ENCODE results near the gene GATD1. TPM values are rescaled to one million over a fixed set of nuclear protein-coding genes. Genes with fewer than 3 reads are reported as not detected.

Gene GATD1
- total RNA-seq, 4 donors from 2014 or later, result 3.5 to 10.6 (median 9.4) TPM

GRCh38 chr11:729492-730074 is 47.7 kb downstream of the GATD1 start:
- ATAC-seq (no peak), DNase-seq (no peak)
- Histone ChIP-seq H3K4me1 (peaks cover 0 to 19% of the 10 kb centered on the region in 2 donors), H3K36me3 (no peaks in the 10 kb centered on the region), H3K27me3 (peaks cover 23 to 28% (median 26%) of the 10 kb centered on the region in 3 donors), H3K9me3 (no peaks in the 10 kb centered on the region), H3K27ac (no peak overlapping the region), H3K4me3 (no peak overlapping the region)
- TF ChIP-seq, protein P1, sequence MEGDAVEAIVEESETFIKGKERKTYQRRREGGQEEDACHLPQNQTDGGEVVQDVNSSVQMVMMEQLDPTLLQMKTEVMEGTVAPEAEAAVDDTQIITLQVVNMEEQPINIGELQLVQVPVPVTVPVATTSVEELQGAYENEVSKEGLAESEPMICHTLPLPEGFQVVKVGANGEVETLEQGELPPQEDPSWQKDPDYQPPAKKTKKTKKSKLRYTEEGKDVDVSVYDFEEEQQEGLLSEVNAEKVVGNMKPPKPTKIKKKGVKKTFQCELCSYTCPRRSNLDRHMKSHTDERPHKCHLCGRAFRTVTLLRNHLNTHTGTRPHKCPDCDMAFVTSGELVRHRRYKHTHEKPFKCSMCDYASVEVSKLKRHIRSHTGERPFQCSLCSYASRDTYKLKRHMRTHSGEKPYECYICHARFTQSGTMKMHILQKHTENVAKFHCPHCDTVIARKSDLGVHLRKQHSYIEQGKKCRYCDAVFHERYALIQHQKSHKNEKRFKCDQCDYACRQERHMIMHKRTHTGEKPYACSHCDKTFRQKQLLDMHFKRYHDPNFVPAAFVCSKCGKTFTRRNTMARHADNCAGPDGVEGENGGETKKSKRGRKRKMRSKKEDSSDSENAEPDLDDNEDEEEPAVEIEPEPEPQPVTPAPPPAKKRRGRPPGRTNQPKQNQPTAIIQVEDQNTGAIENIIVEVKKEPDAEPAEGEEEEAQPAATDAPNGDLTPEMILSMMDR (IDR thresholded peaks at IDR 0.05 in 4 of 5, conservative IDR thresholded peaks at IDR 0.05 in 1 of 5), result no peak
- no peak for TF ChIP-seq POLR2A (IDR thresholded peaks at IDR 0.05)
- intact Hi-C loops (cut with DNase I; ENCODE audit: low total_unique reads), result loop anchor here (2.0 kb wide), 1 partner anchor 31 kb away; no protein-coding TSS in a partner anchor
- in situ Hi-C loops (cut with MboI; ENCODE audit: low sequenced_read_pairs in 4 of 4), result loop anchor here in 1 of 4 donors (25.0 kb wide), 1 partner anchor 167 kb away; the partner anchor contains the start of genes LMNTD2 and RASSF7

- no peak for TF ChIP-seq POLR2A (IDR thresholded peaks at IDR 0.05)
- TF ChIP-seq, protein P1 (IDR thresholded peaks at IDR 0.05 in 4 of 5, conservative IDR thresholded peaks at IDR 0.05 in 1 of 5), result no peak
- intact Hi-C loops (cut with DNase I; ENCODE audit: low total_unique reads), result loop anchor here (1.0 to 2.0 kb wide), 3 partner anchors 30 to 69 kb away; partner anchors contain the start of gene SLC25A22
- Histone ChIP-seq H3K9me3 (no peaks in the 10 kb centered on the region), H3K27ac (no peak overlapping the region), H3K36me3 (no peaks in the 10 kb centered on the region), H3K27me3 (peaks cover 27 to 31% (median 28%) of the 10 kb centered on the region in 3 donors), H3K4me1 (peaks cover 0 to 19% of the 10 kb centered on the region in 2 donors), H3K4me3 (no peak overlapping the region)
- ATAC-seq (no peak), DNase-seq (no peak)
- in situ Hi-C loops (cut with MboI; ENCODE audit: low sequenced_read_pairs in 4 of 4), result loop anchor here in 1 of 4 donors (25.0 kb wide), 1 partner anchor 167 kb away; the partner anchor contains the start of genes LMNTD2 and RASSF7
Measured at GRCh38 chr11:728901-729491, 48.3 kb downstream of the GATD1 start.

DNA sequence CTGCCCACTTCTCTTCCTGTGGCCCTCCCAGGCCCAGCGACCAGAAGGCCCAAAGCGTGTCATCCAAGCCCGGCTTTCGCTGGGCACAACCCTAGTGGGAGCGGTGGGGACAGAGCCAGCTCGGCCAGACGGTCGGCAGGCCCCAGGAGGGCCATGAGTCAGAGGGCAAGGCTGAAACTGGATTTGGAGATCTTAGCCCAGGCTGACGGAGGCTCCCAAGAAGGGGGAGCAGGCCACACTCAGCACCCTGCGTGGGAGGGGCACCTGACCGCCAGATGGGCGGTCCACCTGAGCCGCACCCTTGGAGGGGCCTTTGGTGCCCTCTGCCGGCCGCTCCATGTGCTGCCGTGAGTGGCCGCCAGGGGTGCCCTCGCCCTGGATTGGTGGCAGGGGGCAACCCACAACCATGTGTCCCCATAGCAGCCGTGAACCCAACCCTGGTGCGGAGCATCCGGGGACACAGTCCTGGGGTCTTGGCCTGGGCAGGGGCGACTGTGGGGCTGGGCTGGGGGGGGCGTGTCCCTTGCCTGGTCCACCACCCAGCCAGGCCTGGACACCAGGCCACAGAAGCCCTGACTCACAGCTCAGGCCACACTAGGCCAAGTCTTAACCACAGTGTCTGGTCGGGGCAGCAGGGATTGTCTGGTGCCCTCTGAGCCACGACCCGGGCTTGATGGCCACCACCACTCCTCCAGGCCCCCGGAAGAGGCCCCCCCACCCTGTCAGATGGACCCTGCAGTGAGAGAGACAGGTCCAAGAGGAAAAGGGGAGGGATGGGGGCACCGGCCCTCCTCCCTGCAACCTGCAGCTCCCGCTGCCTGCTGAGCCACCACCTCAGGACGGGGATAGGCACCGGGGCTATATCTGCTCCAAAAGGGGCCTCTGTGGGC is 49.2 kb downstream of the GATD1 start:
- peaks cover 27 to 39% (median 35%) of the 10 kb centered on the region in 3 donors for H3K27me3 ChIP-seq
- ATAC-seq (peak; percentile 44 to 87), DNase-seq (peak; percentile 48 to 82)
- TF ChIP-seq, protein P1 (IDR thresholded peaks at IDR 0.05 in 4 of 5, conservative IDR thresholded peaks at IDR 0.05 in 1 of 5), result peak; percentile 96 to 99 (median 97)
- TF ChIP-seq POLR2A (IDR thresholded peaks at IDR 0.05), result no peak
- H3K36me3 ChIP-seq, result no peaks in the 10 kb centered on the region
- peak overlapping the region in 2 of 4 donors; percentile 7 to 31 for H3K4me3 ChIP-seq
- intact Hi-C loops (cut with DNase I; ENCODE audit: low total_unique reads), result loop anchor here (1.0 to 2.0 kb wide), 3 partner anchors 29 to 70 kb away; partner anchors contain the start of gene SLC25A22
- H3K9me3 ChIP-seq, result no peaks in the 10 kb centered on the region
- H3K27ac ChIP-seq, result peak overlapping the region in 1 of 4 donors; percentile 14
- in situ Hi-C loops (cut with MboI; ENCODE audit: low sequenced_read_pairs in 4 of 4), result loop anchor here in 1 of 4 donors (25.0 kb wide), 1 partner anchor 166 kb away; the partner anchor contains the start of genes LMNTD2 and RASSF7
- peaks cover 0 to 19% of the 10 kb centered on the region in 2 donors for H3K4me1 ChIP-seq

DNA sequence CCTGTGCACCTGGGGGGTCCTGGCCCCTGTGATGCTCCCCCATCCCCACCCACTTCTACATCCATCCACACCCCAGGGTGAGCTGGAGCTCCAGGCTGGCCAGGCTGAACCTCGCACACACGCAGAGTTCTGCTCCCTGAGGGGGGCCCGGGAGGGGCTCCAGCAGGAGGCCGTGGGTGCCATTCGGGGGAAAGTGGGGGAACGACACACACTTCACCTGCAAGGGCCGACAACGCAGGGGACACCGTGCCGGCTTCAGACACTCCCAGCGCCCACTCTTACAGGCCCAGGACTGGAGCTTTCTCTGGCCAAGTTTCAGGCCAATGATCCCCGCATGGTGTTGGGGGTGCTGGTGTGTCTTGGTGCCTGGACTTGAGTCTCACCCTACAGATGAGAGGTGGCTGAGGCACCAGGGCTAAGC is 50.0 kb downstream of the GATD1 start:
- intact Hi-C loops (cut with DNase I; ENCODE audit: low total_unique reads) (no loop called here), in situ Hi-C loops (cut with MboI; ENCODE audit: low sequenced_read_pairs in 4 of 4) (loop anchor here in 1 of 4 donors (25.0 kb wide), 1 partner anchor 165 kb away; the partner anchor contains the start of genes LMNTD2 and RASSF7)
- no peak for ATAC-seq
- Histone ChIP-seq H3K4me3 (no peak overlapping the region), H3K36me3 (no peaks in the 10 kb centered on the region), H3K27me3 (peaks cover 28 to 45% (median 41%) of the 10 kb centered on the region in 3 donors), H3K27ac (no peak overlapping the region), H3K9me3 (no peaks in the 10 kb centered on the region), H3K4me1 (peaks cover 0 to 19% of the 10 kb centered on the region in 2 donors)
- no peak for DNase-seq
- TF ChIP-seq, protein P1 (IDR thresholded peaks at IDR 0.05 in 4 of 5, conservative IDR thresholded peaks at IDR 0.05 in 1 of 5), result no peak
- TF ChIP-seq POLR2A (IDR thresholded peaks at IDR 0.05), result no peak
